ENCODE results near the gene AP1B1. TPM values are rescaled to one million over a fixed set of nuclear protein-coding genes. Genes with fewer than 3 reads are reported as not detected.

Gene AP1B1
- total RNA-seq, 1 experiment from 2014 or later: 68.1 TPM

DNA sequence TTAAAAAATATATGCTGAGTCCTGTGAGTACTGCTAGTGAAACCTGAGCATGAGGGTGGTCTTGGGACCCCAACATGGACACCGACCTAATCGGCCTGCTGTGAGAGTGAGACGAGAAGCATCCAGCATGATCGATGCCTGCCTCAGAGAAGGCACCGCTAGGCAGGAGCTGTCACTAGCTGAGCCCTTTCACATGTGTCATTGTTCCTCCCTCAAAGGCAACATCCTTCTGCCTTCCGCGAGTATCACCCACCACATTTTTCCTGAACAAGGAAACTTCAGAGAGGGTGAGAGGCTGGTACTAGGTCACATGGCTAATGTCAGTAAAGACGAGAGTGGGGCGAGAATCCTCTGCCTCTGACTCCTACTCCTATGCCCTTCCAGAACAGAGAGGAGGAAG lies 35.6 kb downstream of the AP1B1 start:
- no peak overlapping the region for H3K27ac ChIP-seq (ENCODE audit: low read depth, low read length, poor library complexity, severe bottlenecking)
- ChIA-PET CTCF (no interaction called here), POLR2A (ENCODE audit: low non-redundant PET) (no interaction called here)
- no TSS peak for BruUV-seq (replicated peaks)
- TF ChIP-seq, protein P1, sequence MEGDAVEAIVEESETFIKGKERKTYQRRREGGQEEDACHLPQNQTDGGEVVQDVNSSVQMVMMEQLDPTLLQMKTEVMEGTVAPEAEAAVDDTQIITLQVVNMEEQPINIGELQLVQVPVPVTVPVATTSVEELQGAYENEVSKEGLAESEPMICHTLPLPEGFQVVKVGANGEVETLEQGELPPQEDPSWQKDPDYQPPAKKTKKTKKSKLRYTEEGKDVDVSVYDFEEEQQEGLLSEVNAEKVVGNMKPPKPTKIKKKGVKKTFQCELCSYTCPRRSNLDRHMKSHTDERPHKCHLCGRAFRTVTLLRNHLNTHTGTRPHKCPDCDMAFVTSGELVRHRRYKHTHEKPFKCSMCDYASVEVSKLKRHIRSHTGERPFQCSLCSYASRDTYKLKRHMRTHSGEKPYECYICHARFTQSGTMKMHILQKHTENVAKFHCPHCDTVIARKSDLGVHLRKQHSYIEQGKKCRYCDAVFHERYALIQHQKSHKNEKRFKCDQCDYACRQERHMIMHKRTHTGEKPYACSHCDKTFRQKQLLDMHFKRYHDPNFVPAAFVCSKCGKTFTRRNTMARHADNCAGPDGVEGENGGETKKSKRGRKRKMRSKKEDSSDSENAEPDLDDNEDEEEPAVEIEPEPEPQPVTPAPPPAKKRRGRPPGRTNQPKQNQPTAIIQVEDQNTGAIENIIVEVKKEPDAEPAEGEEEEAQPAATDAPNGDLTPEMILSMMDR (conservative IDR thresholded peaks at IDR 0.05; ENCODE audit: low read depth, low read length): no peak
- no peak for TF ChIP-seq EZH2 (IDR thresholded peaks at IDR 0.05; ENCODE audit: borderline replicate concordance, low read depth, low read length, poor library complexity, severe bottlenecking)
- no peaks in the 10 kb centered on the region for H3K9me3 ChIP-seq (ENCODE audit: low read depth, low read length, poor library complexity, severe bottlenecking)
- intact Hi-C loops (cut with micrococcal nuclease; ENCODE audit: unreplicated experiment): no loop called here
- no peaks in the 10 kb centered on the region for H3K4me1 ChIP-seq (ENCODE audit: insufficient read depth, low read length, poor library complexity, severe bottlenecking)
- peaks cover 31% of the 10 kb centered on the region for H3K36me3 ChIP-seq (ENCODE audit: insufficient read depth, low read length, poor library complexity, severe bottlenecking)
- H3K27me3 ChIP-seq (replicated peaks; ENCODE audit: insufficient read depth, low read depth, low read length, poor library complexity): no peaks in the 10 kb centered on the region
- DNase-seq (ENCODE audit: low spot score): no peak
- H3K4me3 ChIP-seq (ENCODE audit: low read depth, low read length, poor library complexity, severe bottlenecking): no peak overlapping the region

DNA sequence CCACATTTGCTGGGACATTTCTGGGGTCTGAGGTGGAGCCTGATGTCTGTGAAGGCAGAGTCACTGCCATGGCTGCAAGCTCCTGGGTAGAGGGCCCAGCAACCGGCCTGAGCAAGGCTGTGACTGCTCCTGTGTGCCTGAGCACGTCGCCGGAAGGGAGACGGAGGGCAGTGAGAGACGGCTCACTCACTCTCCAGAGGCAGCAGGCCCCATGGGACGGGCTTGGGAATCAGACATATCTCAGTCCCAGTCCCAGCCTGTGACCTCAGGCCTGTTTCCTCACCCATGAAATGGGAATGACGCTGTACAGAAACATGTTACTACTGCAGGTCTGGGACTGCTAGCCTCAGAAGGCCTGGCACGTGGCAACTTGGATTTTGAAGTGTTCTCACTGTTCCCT lies 36.5 kb downstream of the AP1B1 start:
- DNase-seq (ENCODE audit: low spot score): no peak
- Histone ChIP-seq H3K4me1 (ENCODE audit: insufficient read depth, low read length, poor library complexity, severe bottlenecking) (no peaks in the 10 kb centered on the region), H3K4me3 (ENCODE audit: low read depth, low read length, poor library complexity, severe bottlenecking) (no peak overlapping the region), H3K9me3 (ENCODE audit: low read depth, low read length, poor library complexity, severe bottlenecking) (no peaks in the 10 kb centered on the region), H3K36me3 (ENCODE audit: insufficient read depth, low read length, poor library complexity, severe bottlenecking) (peaks cover 31% of the 10 kb centered on the region), H3K27me3 (replicated peaks; ENCODE audit: insufficient read depth, low read depth, low read length, poor library complexity) (no peaks in the 10 kb centered on the region), H3K27ac (ENCODE audit: low read depth, low read length, poor library complexity, severe bottlenecking) (no peak overlapping the region)
- no TSS peak for BruUV-seq (replicated peaks)
- intact Hi-C loops (cut with micrococcal nuclease; ENCODE audit: unreplicated experiment): no loop called here
- no peak for TF ChIP-seq EZH2 (IDR thresholded peaks at IDR 0.05; ENCODE audit: borderline replicate concordance, low read depth, low read length, poor library complexity, severe bottlenecking)
- TF ChIP-seq, protein P1 (conservative IDR thresholded peaks at IDR 0.05; ENCODE audit: low read depth, low read length): no peak
- ChIA-PET CTCF (no interaction called here), POLR2A (ENCODE audit: low non-redundant PET) (no interaction called here)

DNA sequence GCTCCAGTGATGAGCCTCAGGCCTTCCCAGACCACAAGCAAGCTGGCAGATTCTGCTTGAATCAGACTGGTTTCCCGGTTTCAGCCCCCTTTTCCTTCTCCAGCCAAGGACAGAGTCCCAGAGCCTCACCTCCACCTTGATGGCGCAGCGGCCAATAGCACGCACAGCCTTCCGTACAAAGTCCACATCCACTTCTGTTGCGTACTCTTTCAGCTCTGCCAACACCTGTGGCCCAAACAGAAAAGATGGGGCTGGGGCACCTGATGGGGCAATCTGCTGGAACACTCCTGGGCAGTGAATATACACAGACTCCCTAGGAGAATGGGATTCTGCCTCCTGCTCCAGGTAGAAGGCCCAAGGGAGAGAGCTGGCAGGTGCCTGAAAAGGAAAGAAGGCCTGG lies 37.3 kb downstream of the AP1B1 start:
- CTCF ChIA-PET: no interaction called here

More for the DNA sequence above, 37.3 kb downstream of the AP1B1 start:
- Histone ChIP-seq H3K27ac (ENCODE audit: low read depth, low read length, poor library complexity, severe bottlenecking) (no peak overlapping the region), H3K4me3 (ENCODE audit: low read depth, low read length, poor library complexity, severe bottlenecking) (no peak overlapping the region), H3K27me3 (replicated peaks; ENCODE audit: insufficient read depth, low read depth, low read length, poor library complexity) (no peaks in the 10 kb centered on the region), H3K9me3 (ENCODE audit: low read depth, low read length, poor library complexity, severe bottlenecking) (no peaks in the 10 kb centered on the region), H3K36me3 (ENCODE audit: insufficient read depth, low read length, poor library complexity, severe bottlenecking) (peaks cover 30% of the 10 kb centered on the region), H3K4me1 (ENCODE audit: insufficient read depth, low read length, poor library complexity, severe bottlenecking) (no peaks in the 10 kb centered on the region)
- POLR2A ChIA-PET (ENCODE audit: low non-redundant PET): no interaction called here
- DNase-seq (ENCODE audit: low spot score): no peak
- intact Hi-C loops (cut with micrococcal nuclease; ENCODE audit: unreplicated experiment): no loop called here
- TF ChIP-seq, protein P1 (conservative IDR thresholded peaks at IDR 0.05; ENCODE audit: low read depth, low read length): no peak
- TF ChIP-seq EZH2 (IDR thresholded peaks at IDR 0.05; ENCODE audit: borderline replicate concordance, low read depth, low read length, poor library complexity, severe bottlenecking): no peak
- BruUV-seq (replicated peaks): no TSS peak
